K562 (cell line): Measurements from ENCODE around the gene RNASEH1. TPM values are rescaled to one million over a fixed set of nuclear protein-coding genes. Genes with fewer than 3 reads are reported as not detected.
"Not testable (repeated sequence)": the region's sequence is repeated elsewhere in the genome, so short reads cannot be mapped to it uniquely, and the experiment has no call there.

Experiments used
- ATAC-seq: fragments of 200-7000 bp; cut with Tn5 transposase; 3 replicates; pipeline ENCODE4 v1.9.1; 2020; ENCODE audit warnings: moderate library complexity
- BruUV-seq: library from RNA; stranded (reverse); fragments of 400-500 nt; replicated peaks from 2 replicates; lab custom pipeline; 2021; lab: Mats Ljungman, UMichigan
- CTCF ChIA-PET: fragments of 300-600 bp; formaldehyde crosslinking; extraction: SDS; loops from one replicate; lab custom pipeline; 2021; ENCODE audit warnings: low intra/inter-chr PET ratio; lab: Yijun Ruan, JAX
- POLR2A ChIA-PET: fragments of 300-600, 350-650 bp; sonication (Branson Sonifier 250); formaldehyde crosslinking; extraction: SDS; loops from one replicate; lab custom pipeline; 2021; ENCODE audit warnings: antibody characterized with exemption, inconsistent platforms; lab: Yijun Ruan, JAX
- DNase-seq, 4 experiments: peaks; one replicate each; pipeline versions ENCODE4 v3.0.0 to v3.0.0-alpha.2; 2011 to 2018; ENCODE audit warnings: low spot score in 3 of 4, mixed read lengths in 3 of 4; ENCODE audit errors: extremely low read depth in 1 of 4
- FAIRE-seq: peaks from 2 replicates; lab custom pipeline; 2011; peaks lifted over from hg19 to GRCh38; lab: Jason Lieb, UNC
- H2AFZ ChIP-seq: 2 replicates; pipeline ENCODE4 v1.6.0; 2011; ENCODE audit warnings: low read depth, low read length, control low read depth, inconsistent platforms
- H3K27ac ChIP-seq: fragments of 200-600 bp; 3 replicates; pipeline ENCODE4 v1.8.0; 2011; ENCODE audit warnings: low read depth, mild to moderate bottlenecking, control low read depth, inconsistent platforms, low read length, moderate library complexity, mixed read lengths; ENCODE audit errors: extremely low read depth
- H3K27me3 ChIP-seq, 2 experiments: fragments of 300-600 bp in 1 of 2; 2 replicates in 1 of 2; 3 replicates in 1 of 2; pipeline versions ENCODE4 v1.6.0 to v1.8.0; 2011; ENCODE audit warnings: inconsistent platforms in 2 of 2, low read length in 2 of 2, mild to moderate bottlenecking in 1 of 2, mixed read lengths in 1 of 2, moderate library complexity in 1 of 2; ENCODE audit not compliant: control insufficient read depth in 2 of 2, insufficient read depth in 2 of 2
- H3K36me3 ChIP-seq: fragments of 300-600 bp; 3 replicates; pipeline ENCODE4 v1.8.0; 2011; ENCODE audit warnings: mild to moderate bottlenecking, low read length, inconsistent platforms; ENCODE audit not compliant: control insufficient read depth, insufficient read depth
- H3K4me1 ChIP-seq, 2 experiments: fragments of 200-600 bp in 1 of 2; replicated peaks in 1 of 2; 2 replicates in 1 of 2; 3 replicates in 1 of 2; pipeline versions ENCODE4 v1.5.1 to v1.8.0; 2011; ENCODE audit warnings: inconsistent platforms in 2 of 2, low read length in 2 of 2, mild to moderate bottlenecking in 1 of 2, mixed read lengths in 1 of 2, moderate library complexity in 1 of 2; ENCODE audit not compliant: control insufficient read depth in 2 of 2, insufficient read depth in 2 of 2
- H3K4me2 ChIP-seq: 2 replicates; pipeline ENCODE4 v1.6.1; 2011; ENCODE audit warnings: low read length, control low read depth, inconsistent platforms, mixed read lengths; ENCODE audit not compliant: insufficient read depth
- H3K4me3 ChIP-seq: fragments of 200-600 bp; sonication (generic), shearing (Covaris generic); 2 replicates; pipeline ENCODE4 v1.5.1; 2016; ENCODE audit warnings: control low read depth, inconsistent platforms
- H3K79me2 ChIP-seq: fragments of 200-600 bp; 3 replicates; pipeline ENCODE4 v1.8.0; 2011; ENCODE audit warnings: low read length, inconsistent platforms; ENCODE audit not compliant: control insufficient read depth, insufficient read depth
- H3K9ac ChIP-seq, 2 experiments: 2 replicates each; pipeline versions ENCODE4 v1.6.0 to v1.6.1; 2011; ENCODE audit warnings: low read depth in 2 of 2, low read length in 2 of 2, control low read depth in 1 of 2, inconsistent platforms in 1 of 2, mild to moderate bottlenecking in 1 of 2, mixed read lengths in 1 of 2; ENCODE audit not compliant: insufficient read depth in 1 of 2
- H3K9me1 ChIP-seq: one replicate; pipeline ENCODE4 v1.6.0; 2011; ENCODE audit warnings: inconsistent platforms, mild to moderate bottlenecking, low read length, moderate library complexity; ENCODE audit not compliant: control insufficient read depth, insufficient read depth
- H3K9me3 ChIP-seq: replicated peaks from 2 replicates; pipeline ENCODE4 v1.5.1; 2011; ENCODE audit warnings: low read depth, low read length, inconsistent platforms; ENCODE audit not compliant: control insufficient read depth, insufficient read depth
- H4K20me1 ChIP-seq: replicated peaks from 2 replicates; pipeline ENCODE4 v1.6.1; 2011; ENCODE audit warnings: low read length, inconsistent platforms, mixed read lengths; ENCODE audit not compliant: control insufficient read depth, insufficient read depth
- ARHGAP35 ChIP-seq: fragments of 450-650 bp; IDR thresholded peaks from 2 replicates; pipeline ENCODE4 v1.6.1; 2018; ENCODE audit not compliant: partially characterized antibody
- ATF6 ChIP-seq: sonication (generic); formaldehyde crosslinking; IDR thresholded peaks from 2 replicates; pipeline ENCODE4 v1.4.0; 2020; ENCODE audit warnings: mild to moderate bottlenecking, missing genetic modification reagents
- BRF1 ChIP-seq: IDR thresholded peaks from 3 replicates; pipeline ENCODE4 v1.6.1; 2011; ENCODE audit warnings: borderline replicate concordance, mild to moderate bottlenecking; ENCODE audit not compliant: insufficient read length; ENCODE audit errors: extremely low read depth
- CHD2 ChIP-seq: IDR thresholded peaks from 2 replicates; pipeline ENCODE4 v1.6.1; 2011; ENCODE audit warnings: low read depth, low read length
- EZH2 ChIP-seq: IDR thresholded peaks from 2 replicates; pipeline ENCODE4 v1.6.1; 2012; ENCODE audit warnings: low read depth, mild to moderate bottlenecking, inconsistent platforms, low read length, borderline replicate concordance
- PTBP1 ChIP-seq: fragments of 200-400 bp; formaldehyde crosslinking; IDR thresholded peaks from 2 replicates; pipeline ENCODE4 v1.6.1; 2017; ENCODE audit warnings: low read depth, low read length
- SMAD1 ChIP-seq: fragments of 150-350 bp; IDR thresholded peaks from 2 replicates; pipeline ENCODE4 v1.6.1; 2014; ENCODE audit warnings: low read length, low read depth; ENCODE audit not compliant: partially characterized antibody
- SNRNP70 ChIP-seq: fragments of 200-400 bp; formaldehyde crosslinking; optimal IDR thresholded peaks from 2 replicates; pipeline ENCODE3; 2017; ENCODE audit warnings: low read depth, low read length
- ZNF217 ChIP-seq: sonication (generic); formaldehyde crosslinking; IDR thresholded peaks from 2 replicates; pipeline ENCODE4 v1.8.0; 2022; ENCODE audit warnings: mild to moderate bottlenecking, missing genetic modification reagents
- ZNF408 ChIP-seq: fragments of 250-450 bp; sonication (Bioruptor Pico); IDR thresholded peaks from 2 replicates; pipeline ENCODE4 v1.4.0; 2020; ENCODE audit warnings: low read depth, mild to moderate bottlenecking, moderate library complexity
- ZNF830 ChIP-seq: fragments of 250-450 bp; sonication (Bioruptor Pico); IDR thresholded peaks from 2 replicates; pipeline ENCODE4 v1.5.0; 2021; ENCODE audit warnings: mild to moderate bottlenecking
- WGBS: fragments of 100-300 bp; shearing (Covaris generic); methylation state at CpG from one replicate; pipeline ENCODE4 v1.1.6; 2016; ENCODE audit warnings: low coverage, mixed read lengths; ENCODE audit not compliant: insufficient coverage; ENCODE audit errors: missing lambda C conversion rate; 5-methylcytosine and 5-hydroxymethylcytosine counted together
- in situ Hi-C: fragments of 300-500 bp; cut with MboI; formaldehyde crosslinking; loops from 4 replicates; pipeline ENCODE4 v1.15.0; 2018; ENCODE audit warnings: inconsistent platforms, mixed read lengths
- intact Hi-C: fragments of 100-400 bp; cut with micrococcal nuclease; formaldehyde crosslinking; loops from 2 replicates; pipeline ENCODE4 v1.14.2; 2022
- polyA plus RNA-seq, 8 experiments: library from polyadenylated mRNA; depleted of rRNA in 4 of 8; stranded (reverse) in 5 of 8; unstranded in 3 of 8; fragments of >200 nt; fragmentation: Nextera tagmentation in 2 of 8; fragmentation: Illumina TruSeq in 1 of 8; extraction: Ambion mirVana in 2 of 8; extraction: Trizol in 1 of 8; gene quantifications; 2 replicates each; pipeline versions ENCODE4 v1.2.1 to v1.2.3, GENCODE V29; 2011 to 2014; ENCODE audit warnings: inconsistent platforms in 1 of 8, missing spikeins in 1 of 8
- total RNA-seq, 7 experiments: library from RNA; depleted of rRNA in 6 of 7; stranded (reverse); fragments of >200 nt in 6 of 7; fragmentation: Illumina TruSeq in 2 of 7; extraction: Trizol in 2 of 7; gene quantifications; 2 replicates each; pipeline versions ENCODE4 v1.2.1 to v1.2.3, GENCODE V29; 2011 to 2021; ENCODE audit warnings: low replicate concordance in 1 of 7
- TF ChIP-seq, protein P1 (sequence below): fragments of 450-650 bp; conservative IDR thresholded peaks from 2 replicates; pipeline ENCODE4 v1.6.1; 2016; ENCODE audit warnings: missing genetic modification characterization, low read depth, mild to moderate bottlenecking, control low read depth, missing compliant biosample characterization

Gene RNASEH1
- total and polyA plus RNA-seq, 9 of the 15 experiments (the other 6 are each of a cell fraction or from before 2014, with no cell fraction given): 25.7 to 47.5 (median 42.8) TPM

DNA sequence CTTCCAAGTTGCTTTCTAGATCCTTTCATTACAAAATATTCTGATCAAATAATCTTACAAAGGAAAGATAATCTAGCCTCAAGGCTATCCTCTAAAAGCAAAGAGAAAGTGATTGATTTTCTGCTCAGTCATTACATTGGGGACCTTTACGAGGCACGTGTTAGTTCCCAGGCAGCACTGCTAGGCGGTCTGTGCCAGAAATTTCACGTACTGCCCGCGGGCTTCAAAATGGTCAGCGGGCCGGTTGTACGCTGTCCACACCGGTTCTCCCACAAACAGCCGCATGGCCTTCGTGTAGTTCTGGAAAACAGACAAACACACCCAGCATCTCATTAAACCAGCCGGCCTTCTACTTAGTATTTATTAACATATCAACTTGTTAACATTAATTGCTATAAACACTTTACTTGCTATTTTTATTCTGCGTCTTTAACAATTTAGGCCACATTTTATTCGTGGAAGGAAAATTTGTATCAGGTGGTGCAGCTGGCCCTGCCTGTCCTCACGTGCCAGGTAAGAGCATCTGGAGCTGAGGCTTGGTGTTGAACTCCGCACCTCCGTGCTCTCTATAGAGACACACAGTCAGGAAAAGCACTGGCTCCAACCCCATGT lies 59.2 kb downstream of the RNASEH1 start (continued):
- TF ChIP-seq EZH2 (no peak), ZNF408 (CRISPR knock-in tag) (peak; percentile 80), SNRNP70 (no peak), ARHGAP35 (no peak), SMAD1 (no peak), ATF6 (CRISPR knock-in tag) (no peak), ZNF217 (CRISPR knock-in tag) (no peak), BRF1 (no peak), PTBP1 (no peak), CHD2 (no peak), ZNF830 (CRISPR knock-in tag) (no peak)
- TF ChIP-seq, protein P1, sequence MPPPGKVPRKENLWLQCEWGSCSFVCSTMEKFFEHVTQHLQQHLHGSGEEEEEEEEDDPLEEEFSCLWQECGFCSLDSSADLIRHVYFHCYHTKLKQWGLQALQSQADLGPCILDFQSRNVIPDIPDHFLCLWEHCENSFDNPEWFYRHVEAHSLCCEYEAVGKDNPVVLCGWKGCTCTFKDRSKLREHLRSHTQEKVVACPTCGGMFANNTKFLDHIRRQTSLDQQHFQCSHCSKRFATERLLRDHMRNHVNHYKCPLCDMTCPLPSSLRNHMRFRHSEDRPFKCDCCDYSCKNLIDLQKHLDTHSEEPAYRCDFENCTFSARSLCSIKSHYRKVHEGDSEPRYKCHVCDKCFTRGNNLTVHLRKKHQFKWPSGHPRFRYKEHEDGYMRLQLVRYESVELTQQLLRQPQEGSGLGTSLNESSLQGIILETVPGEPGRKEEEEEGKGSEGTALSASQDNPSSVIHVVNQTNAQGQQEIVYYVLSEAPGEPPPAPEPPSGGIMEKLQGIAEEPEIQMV (tag): no peak

DNA sequence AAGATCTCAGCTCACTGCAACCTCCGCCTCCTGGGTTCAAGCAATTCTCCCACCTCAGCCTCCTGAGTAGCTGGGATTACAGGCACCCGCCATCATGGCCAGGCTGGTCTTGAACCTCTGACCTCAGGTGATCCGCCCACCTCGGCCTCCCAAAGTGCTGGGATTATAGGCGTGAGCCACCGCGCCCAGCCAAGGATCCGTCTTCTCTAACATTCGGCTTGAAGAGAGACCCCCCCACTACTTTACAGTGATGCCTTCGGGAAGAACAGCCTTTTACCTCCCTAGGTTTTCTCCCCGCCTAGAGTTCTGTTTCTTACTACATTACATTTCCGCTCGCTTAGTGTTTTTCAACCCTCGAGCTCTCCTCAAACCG lies 61.4 kb downstream of the RNASEH1 start:
- H3K9ac ChIP-seq, BruUV-seq, FAIRE-seq, H4K20me1 ChIP-seq, H3K9me1 ChIP-seq, intact Hi-C loops, H3K27ac ChIP-seq, H3K4me2 ChIP-seq, H3K79me2 ChIP-seq, H3K9me3 ChIP-seq, DNase-seq, H2AFZ ChIP-seq, H3K4me3 ChIP-seq, CTCF ChIA-PET, H3K27me3 ChIP-seq, ATAC-seq: not testable (repeated sequence)
- in situ Hi-C loops: loop anchor here (10.0 kb wide), 1 partner anchor 158 kb away; the partner anchor contains the start of gene ALLC
- WGBS: 93% methylated on average over 13 of the region's 15 CpGs
- Histone ChIP-seq H3K36me3 (peaks cover 36% of the 10 kb centered on the region), H3K4me1 (peaks cover 12% of the 10 kb centered on the region in 2 experiments; a peak in 4 of 5 replicates)
- POLR2A ChIA-PET: interaction anchor here (1.0 kb wide), 1 partner anchor 9 kb away, joined by 3 read pairs; no protein-coding TSS in a partner anchor
